GM23338 (cell line): ENCODE data around the gene RTN4RL2.

Source experiments
- CREB1 ChIP-seq: fragments of 250-450 bp; sonication (Bioruptor Pico); IDR thresholded peaks from 2 replicates; pipeline ENCODE4 v1.5.0; 2020; ENCODE audit warnings: low read depth, mild to moderate bottlenecking, moderate library complexity
- CTCF ChIP-seq, 2 experiments: fragments of 200-600 bp in 1 of 2; sonication (generic) in 1 of 2; conservative IDR thresholded peaks; 2 replicates each; pipeline versions ENCODE4 v1.5.1 to v1.6.1; 2016 to 2017; ENCODE audit warnings: antibody characterized with exemption in 2 of 2, low read depth in 2 of 2, mild to moderate bottlenecking in 2 of 2, moderate library complexity in 1 of 2
- ETS1 ChIP-seq: IDR thresholded peaks from 2 replicates; pipeline ENCODE4 v1.6.1; 2016; ENCODE audit warnings: antibody characterized with exemption
- EZH2 ChIP-seq: fragments of 200-600 bp; sonication (generic); IDR thresholded peaks from one replicate; pipeline ENCODE4 v1.8.0; 2017; ENCODE audit warnings: antibody characterized with exemption, mild to moderate bottlenecking, low read depth; ENCODE audit not compliant: unreplicated experiment
- JUNB ChIP-seq: IDR thresholded peaks from one replicate; pipeline ENCODE4 v1.6.1; 2016; ENCODE audit warnings: antibody characterized with exemption; ENCODE audit not compliant: unreplicated experiment
- POLR2AphosphoS5 ChIP-seq: IDR thresholded peaks from 2 replicates; pipeline ENCODE4 v1.6.1; 2016; ENCODE audit warnings: antibody characterized with exemption, low read depth
- REST ChIP-seq: IDR thresholded peaks from one replicate; pipeline ENCODE4 v1.6.1; 2018; ENCODE audit warnings: antibody characterized with exemption; ENCODE audit not compliant: unreplicated experiment
- STAT1 ChIP-seq: IDR thresholded peaks from one replicate; pipeline ENCODE4 v1.6.1; 2016; ENCODE audit warnings: antibody characterized with exemption; ENCODE audit not compliant: unreplicated experiment

GRCh38 chr11:57506522-57506921 lies 46.2 kb downstream of the RTN4RL2 start:
- TF ChIP-seq CTCF (conservative IDR thresholded peaks at IDR 0.05; ENCODE audit: low read depth in 2 of 2): no peak
- no peak for TF ChIP-seq POLR2AphosphoS5
- TF ChIP-seq ETS1: no peak
- TF ChIP-seq EZH2: no peak
- no peak for TF ChIP-seq REST
- TF ChIP-seq CREB1 (CRISPR knock-in tag): no peak
- no peak for TF ChIP-seq JUNB
- no peak for TF ChIP-seq STAT1
